NCI-H2107 treated with DMSO at 0.1 percent for 48 hours (cell line): ENCODE results near the gene PHF8.
A peak's percentile ranks its signal among the peaks of the same experiment; 100 is the strongest.

Experiments
- DNase-seq: peaks from one replicate; lab custom pipeline; 2025; ENCODE audit not compliant: unreplicated experiment; lab: John Stamatoyannopoulos, UW

Gene PHF8

DNA sequence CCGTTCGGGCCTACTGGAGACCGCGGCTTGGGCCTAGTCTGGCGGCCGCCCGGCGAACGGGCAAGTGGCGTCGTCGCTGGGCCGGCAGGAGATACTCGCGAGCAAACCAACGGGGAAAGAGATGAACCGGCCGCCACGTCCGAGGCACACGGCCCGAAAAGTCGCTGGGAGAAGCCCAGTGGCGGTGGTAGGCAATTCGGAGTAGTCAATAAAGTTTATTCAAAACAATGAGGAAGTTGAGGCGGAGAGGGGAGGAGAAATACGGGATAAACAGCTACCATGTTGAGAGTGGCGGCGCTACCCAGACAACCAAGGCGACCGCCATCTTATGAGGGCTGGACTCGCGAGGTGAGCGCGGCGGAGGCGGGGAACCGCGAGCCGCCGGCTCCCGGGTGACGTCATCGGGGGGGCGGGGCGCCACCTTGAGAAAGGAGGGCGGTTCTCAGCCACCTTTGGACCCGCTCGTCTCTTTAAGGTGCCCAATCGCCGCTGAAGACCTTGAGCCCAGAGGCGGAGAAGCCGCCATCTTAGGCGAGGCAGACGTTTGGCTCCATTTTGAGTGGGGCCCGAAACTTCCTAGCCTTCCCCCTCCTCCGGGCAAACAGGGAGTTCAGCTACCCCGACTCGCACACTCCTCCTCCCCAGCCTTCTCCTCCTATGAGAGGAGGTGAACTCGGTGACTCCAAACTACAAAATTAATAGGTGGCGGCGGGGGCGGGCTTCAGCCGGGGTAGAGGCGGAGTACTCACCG lies at the start of gene PHF8:
TSS of gene PHF8 (minus strand) at position 348 of the 751 bp plus-strand sequence. CDS start 1,745 bp downstream, outside the sequence.
- peak; percentile 98 for DNase-seq

DNA sequence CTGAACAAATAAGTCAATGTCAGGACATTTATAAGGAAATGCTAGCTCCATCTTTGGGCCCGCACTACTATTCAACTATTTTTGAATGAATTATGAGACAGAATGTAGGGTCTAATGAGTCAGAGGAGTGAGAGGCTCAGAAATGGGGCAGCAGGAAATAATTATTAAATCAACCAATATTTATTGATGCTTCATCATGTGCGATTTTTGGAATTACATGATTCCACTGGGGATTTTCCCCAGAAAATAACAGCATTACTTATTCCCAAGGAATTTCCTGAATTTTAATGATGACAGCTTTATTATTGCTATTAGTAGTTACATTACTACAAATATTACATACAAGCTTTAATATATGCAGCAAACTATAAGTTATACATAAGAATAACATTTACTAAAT lies 49.3 kb upstream of the PHF8 start:
- DNase-seq = no peak

DNA sequence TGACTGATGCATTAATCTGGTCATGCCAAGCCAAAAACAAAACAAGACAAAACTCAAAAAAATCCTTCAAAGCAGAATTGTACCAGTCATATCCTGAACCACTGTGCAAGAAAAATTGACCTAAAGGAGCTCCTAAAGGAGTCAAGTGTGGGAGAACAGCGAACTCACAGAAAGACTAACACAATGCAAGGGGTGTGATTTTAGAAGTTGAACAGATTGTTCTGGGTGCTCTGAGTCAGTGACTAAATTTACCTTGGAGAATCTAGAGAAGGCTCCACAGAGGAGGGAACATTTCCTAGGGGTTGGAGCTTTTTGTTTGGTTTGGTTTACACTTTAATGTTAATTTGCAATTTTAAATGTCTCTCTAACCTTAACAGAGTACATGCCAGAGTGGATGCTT lies 48.9 kb upstream of the PHF8 start:
- no peak for DNase-seq

DNA sequence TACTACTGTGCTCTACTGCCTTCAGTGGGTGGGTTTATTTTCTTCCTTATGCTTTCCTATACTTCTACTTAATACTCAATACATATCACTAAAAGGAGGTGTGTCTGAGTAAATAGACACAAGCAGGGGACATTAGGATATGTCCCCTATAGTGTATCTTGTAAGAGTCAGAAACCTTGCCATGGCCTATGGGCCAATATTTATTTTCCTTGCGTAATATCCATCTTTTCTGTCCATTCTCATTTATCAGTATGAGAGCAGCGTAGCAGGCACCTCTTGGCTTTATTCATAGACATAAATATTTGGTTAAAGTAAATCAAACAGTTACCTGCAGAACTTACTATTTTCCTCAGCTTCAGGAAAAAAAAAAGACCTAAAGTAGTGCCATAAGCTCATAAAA lies 46.6 kb upstream of the PHF8 start:
- no peak for DNase-seq

DNA sequence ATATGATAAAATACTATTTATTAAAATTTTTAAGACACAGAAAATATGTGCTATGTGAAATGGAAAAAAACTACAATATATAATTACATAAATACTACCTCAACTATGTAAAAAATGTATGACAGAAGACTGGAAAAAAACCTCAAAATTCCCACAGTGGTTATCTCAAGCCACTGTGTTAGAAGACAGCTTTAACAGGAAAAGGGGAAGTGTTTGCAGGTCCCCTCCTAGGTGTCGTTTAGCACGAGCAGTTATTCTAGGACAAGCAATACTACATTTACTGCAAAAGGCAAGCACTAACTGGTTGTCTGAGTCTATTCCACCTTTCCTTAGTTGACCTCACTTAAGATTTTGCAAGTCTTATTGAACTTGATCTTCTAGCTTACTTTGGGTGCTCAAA lies 44.9 kb upstream of the PHF8 start:
- DNase-seq = no peak

DNA sequence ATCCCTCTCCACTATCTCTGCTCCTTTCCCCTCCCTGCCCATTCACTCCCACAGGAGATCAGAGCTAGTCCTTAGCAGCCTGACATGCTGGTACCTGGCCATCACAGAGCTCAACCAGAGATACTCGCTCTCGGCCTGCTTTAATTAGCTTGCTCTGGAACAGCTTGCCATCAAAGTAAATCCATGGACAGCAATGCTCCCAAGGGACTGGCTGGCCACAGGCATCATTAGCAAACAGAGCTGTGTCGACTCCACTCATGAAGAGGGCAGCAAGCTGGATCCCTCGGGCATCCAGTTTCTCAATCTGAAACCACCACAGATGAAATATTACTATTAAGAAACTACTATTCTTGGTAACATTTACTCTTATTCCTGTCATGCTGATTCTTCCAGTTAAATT lies 43.4 kb upstream of the PHF8 start:
- DNase-seq = no peak

DNA sequence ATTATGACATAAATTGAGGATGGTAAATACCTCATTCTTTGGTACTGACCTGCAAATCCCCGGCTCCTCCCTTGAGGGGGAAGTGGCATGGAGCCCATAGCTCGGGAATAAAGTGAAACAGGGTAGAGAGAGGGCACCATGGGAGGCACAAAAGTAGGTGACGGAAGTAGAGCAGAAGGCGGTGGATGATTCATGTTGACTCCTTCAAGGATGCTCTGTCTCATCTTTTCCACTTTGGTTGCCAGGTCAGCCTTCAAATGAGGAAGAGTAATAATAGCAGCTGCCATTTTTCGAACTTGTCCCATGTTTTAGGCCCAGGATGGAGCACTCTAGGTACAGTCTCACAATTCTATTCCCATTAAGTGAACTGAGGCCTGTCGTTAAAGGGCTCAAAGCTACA lies 41.4 kb upstream of the PHF8 start:
- DNase-seq = no peak

DNA sequence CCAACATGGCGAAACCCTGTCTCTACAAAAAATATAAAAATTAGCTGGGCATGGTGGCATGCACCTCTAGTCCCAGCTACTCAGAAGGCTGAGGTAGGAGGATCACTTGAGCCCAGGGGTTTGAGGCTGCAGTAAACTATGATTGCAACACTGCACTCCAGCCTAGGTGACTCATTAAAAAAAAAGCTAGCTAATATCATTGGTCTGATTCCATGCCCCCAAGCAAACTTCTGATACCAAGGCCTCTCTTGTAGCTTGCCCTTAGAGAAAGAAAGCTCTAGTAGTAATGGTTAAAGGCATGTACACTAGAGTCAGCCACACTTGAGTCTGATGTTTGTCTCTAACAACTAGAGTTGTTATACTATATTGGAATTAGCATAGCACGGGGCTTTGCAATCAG lies 32.6 kb upstream of the PHF8 start:
- DNase-seq = no peak

DNA sequence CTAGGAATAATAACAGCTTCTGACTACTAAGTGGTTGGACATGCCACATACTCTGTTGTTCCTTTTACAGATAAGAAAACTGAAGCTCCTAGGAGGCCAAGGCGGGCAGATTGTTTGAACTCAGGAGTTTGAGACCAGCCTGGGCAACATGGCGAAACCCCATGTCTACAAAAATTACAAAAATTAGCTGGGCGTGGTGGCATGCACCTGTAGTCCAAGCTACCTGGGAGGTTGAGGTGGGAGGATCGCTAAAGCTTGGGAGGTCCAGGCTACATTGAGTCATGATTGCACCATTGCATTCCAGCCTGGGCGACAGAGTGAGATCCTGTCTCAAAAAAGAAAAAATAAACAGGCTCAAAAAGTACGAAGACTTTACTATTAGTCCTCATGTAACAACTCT lies 30.6 kb upstream of the PHF8 start:
- DNase-seq = no peak

DNA sequence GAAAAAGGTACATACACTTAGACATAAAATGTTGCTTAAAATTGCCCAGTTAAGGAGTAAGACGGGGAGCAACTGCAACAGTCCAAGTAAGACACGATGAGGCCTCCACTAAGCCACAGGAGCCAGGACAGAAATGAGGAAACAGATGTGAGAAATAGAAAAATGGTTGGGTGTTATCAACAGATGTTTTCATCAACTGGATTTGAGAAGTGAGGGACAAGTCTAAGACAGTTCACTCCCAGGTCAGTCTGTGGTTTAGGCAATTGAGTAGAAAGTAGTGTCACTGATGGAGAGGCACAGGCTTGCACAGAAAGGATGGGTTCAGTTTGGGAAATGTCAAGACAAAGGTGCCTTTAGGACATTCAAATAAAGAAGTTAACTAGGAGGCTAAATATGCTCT lies 23.5 kb upstream of the PHF8 start:
- no peak for DNase-seq

DNA sequence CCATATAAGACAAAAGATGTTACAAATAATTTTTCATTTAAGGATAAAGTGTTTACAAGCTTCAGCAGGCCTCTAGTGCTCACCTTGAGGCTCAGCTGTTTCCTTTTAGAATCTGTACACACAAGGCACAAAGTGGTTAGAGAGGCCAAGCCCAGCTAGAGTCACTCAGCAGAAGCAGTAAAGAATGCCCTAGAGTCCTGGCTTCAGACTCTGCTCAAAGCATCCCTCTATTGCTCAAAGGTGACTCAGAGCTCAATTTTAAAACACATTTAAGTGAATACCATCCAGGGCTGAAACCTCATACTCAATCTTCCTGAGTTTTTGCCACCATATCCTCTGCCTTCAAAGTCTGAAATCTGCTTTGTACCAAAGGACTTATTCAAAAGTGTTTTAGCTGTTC lies 22.6 kb upstream of the PHF8 start:
- no peak for DNase-seq

DNA sequence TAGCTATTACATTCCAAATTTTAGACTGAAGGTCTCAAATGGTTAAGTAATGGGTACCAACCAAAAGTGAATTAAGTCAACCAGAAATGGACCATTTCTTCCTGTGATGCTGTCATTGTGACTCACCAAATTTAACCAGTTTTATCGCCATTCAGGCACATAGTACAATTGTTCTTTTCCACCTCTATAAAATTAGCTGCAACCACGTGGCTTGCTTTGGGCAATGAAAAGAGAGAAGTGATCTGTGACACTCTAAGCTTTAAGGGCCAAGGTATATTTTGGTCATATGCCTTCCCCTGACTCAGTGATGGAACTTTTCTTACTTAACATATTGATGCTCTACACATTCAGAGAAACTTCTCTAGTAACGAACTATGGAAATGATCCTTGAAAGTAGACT lies 20.3 kb upstream of the PHF8 start:
- DNase-seq = no peak

DNA sequence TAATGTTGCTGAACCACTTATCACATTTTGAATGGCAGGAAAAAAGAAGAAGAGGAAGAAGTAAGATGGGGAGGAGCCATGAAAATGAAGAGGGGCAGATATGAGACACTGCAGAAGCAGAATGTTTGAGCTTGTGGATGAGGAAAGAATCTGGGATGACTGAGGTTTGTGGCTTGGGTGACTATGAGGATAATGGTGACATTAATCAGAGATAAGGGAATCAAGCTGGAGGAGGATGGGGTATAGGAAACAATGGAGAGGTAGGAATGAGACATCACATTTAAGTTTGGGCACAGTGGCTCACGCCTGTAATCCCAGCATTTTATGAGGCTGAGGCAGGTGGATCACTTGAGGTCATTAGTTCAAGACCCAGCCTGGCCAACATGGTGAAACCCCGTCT lies 19.1 kb upstream of the PHF8 start:
- DNase-seq = no peak

DNA sequence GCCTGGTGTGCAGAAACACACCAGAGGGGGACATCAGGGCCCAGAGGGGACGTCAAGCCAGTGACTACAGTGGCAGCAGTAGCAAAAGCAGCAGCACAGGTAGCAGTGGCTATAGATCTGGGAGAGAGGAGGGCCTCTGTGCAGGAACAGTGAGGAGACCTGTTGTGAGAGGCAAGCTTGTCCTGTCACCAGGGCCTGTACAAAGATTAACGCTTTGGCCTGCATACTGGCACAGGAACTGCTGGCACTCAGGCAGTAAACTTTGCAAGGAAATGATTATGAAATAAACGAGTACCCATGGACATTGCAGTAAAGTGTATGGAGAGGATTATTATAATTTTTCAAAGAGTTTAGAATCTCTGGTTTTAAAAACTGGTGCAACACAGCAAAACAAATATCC lies 5.5 kb upstream of the PHF8 start:
- DNase-seq = no peak

DNA sequence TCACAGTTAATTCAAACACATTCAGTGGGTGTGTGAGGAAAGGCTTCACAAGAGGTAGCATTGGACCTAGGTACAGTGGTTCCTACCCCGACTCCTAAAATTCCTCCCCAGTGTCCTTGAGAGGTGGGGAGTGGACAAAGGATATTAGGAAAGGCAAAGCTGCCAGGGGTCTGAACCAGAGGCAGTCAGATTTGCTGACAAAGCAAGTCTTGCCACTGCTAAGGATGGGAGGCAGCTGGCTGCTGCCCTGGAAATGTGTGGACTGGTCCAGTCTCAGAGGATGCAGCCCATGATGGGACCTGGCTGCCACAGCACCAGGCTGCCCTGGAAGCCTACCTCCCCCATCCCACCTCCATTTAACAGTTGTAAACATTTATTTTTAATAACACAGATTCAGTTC lies 4.1 kb upstream of the PHF8 start:
- DNase-seq = peak; percentile 42

DNA sequence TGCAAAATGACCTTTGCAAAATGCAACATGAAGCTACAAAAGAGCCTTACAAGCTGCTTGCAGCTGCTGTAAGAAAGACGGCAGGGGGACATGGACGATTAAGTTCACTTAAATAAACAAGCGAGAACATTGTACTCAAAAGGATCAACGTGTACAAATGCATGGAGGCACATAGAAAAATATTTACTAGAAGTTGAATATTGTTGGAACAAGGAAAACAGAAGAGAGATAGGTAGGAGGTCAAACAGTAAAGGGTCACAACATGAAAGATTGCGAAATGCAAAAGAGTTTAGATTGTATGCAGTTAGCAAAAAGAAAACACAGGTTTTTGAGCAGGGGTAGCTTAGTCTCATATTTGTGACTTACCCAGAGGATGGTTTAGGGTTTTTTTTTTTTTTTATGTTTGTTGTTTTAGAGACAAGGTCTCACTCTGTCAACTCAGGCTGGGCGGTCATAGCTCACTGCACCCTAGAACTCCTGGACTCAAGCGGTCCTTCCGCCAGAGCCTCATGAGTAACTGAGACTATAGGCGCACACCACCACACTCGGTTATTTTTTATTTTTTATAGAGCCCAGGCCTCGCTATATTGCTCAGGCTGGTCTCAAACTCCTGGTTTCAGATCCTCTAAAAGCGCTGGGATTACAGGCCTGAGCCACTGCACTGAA lies 1.4 kb upstream of the PHF8 start:
- peak; percentile 89 for DNase-seq

DNA sequence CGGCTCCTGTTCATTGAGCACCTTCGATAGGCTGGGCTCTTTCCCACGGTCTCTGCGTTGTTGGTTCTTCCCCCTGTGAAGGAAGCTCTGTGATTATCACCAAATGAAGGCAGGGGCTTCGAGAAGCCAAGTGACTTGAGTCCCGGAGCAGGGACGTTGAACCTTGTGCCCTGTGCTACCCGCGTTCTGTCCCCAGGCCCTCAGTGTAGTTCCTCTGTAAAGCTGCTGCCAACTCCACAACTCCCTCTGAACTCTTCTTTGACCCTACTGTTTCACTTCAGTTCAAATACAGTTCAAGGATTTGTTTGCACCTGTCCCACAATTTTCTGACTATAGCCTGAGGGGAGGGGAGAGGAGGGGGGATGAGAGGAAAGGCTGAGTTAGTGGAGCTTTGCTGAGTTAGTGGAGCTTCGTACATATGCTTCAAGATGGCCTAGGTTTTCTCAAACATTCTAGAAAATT lies 635 bp upstream of the PHF8 start:
- DNase-seq = peak; percentile 87

DNA sequence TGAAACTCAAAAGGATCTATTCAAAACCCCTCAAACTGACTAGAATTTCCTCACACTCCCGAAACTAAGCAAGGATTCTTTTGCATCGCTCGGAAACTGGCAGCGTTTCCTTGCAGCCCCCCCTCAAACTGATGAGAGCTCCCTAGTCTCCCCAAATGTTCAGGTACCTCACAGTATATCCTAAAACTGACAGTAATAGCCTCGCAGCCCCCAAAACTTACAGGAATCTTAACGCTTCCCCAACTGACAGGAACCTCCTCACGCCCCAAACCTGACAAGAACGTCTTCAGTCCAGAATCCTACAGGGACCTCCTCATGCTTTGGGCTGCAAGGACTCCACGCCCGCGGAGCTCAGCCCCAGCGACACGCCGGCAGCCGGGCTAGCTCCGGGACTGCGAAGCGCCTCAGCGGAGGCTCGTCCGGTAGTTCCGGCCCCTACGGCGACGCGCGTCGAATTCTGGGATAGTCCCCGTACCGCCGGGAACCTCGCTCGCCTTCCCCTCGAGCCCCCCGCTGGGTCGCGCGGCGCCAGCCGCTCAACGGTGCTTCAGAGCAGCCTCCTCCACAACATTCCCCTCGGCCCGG lies 640 bp downstream of the PHF8 start:
- peak; percentile 39 for DNase-seq

DNA sequence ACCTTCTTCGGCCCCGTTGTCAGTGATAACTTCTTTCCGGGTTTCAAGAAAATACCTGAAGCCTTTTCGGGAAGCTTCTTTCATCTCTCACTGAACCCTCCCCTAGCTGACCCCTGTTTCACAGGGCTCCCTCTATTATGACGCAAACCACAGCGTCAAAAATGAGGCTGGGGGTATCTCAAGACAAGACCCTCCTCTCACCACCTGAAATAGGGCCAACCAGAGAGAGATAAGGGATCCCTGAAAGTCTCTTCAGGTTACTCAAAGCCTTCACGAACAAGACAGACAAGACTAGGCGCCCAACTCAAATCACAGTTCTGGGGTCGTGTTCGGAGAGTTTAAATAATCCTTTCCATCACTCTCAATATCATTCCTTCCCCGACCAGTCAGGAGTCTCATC lies 1.2 kb downstream of the PHF8 start:
- no peak for DNase-seq

DNA sequence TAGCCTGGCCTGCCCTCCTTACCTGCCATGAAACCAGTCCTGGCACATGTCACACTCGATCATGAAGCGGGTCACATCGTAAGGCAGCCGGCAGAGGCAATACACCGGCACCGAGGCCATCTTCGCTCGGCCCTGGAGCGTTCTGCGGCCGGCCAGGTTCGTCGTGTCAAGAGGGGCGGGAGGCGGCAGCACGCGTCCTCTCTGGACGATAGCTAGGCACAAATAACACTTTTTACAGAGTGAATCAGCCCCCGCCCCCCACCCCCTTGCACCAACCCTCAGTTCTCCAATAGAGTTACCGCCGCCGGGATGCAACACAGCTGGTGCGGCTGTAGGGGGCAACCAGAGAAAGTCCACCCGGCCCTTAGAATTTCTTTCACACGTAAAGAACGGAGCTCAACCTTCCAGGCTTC lies 1.7 kb downstream of the PHF8 start:
- DNase-seq = peak; percentile 25

DNA sequence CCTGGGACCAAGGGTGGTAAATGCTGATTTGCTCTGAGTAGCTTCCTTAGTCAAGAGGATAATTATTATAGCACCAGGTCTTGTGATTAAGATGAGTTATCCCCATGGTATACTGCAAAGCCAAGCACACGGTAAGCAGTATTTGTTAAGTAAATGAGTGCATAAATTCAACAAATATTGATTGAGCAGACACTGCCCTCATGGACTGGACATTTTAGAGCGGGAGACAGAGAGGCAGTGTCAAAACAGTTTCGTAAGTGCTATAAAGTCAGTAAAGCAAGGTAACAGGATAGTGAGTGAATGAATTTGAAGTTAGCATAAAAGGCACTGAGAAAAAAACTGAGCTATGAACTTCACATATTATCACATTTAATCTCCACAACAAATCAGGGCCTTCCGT lies 13.9 kb downstream of the PHF8 start:
- DNase-seq = no peak

DNA sequence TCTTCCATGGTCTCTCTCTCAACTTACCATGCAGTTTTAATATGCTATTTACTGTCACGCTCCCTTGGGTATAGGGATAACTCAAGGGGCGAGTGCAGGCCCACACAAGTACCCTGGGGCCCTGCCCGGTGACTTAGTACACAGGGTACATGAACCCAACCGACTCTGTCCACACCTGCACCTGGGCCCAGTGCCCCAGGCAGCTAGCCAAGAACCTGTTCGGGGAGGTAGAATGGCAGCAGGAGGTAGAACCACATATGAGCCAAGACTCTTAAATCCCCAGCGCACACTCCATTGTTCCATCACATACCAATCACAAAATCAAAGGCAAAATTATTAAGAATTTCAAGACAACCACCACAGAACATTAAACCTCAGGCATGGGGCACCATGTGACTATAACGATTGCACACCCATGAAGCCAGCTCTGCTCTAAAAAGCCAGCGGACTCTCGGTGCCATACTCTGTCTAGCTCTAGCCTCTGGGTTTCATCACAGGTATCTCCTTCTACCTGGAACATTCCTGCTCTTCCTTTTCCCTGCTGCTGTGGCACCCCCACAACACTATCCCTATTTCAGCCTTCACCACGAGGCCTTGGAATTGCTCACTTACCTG lies 14.6 kb downstream of the PHF8 start:
- peak; percentile 83 for DNase-seq
